HG03521 (cell line): ENCODE measurements around the gene STAC.
"Not testable (repeated sequence)": the region's sequence is repeated elsewhere in the genome, so short reads cannot be mapped to it uniquely, and the experiment has no call there.

Experiments used
- ATAC-seq: cut with Tn5 transposase; IDR thresholded peaks from one replicate; pipeline ENCODE4 v1.9.1; 2021; ENCODE audit warnings: mild to moderate bottlenecking, moderate library complexity; ENCODE audit not compliant: unreplicated experiment

STAC gene

GRCh38 chr3:36409862-36410261, 29.6 kb downstream of the STAC start:
- no peak for ATAC-seq

- no peak for ATAC-seq
Measured at GRCh38 chr3:36411587-36411986, 31.3 kb downstream of the STAC start.

GRCh38 chr3:36416599-36416998, 36.3 kb downstream of the STAC start:
- ATAC-seq: no peak

- ATAC-seq: no peak
Measured at GRCh38 chr3:36417237-36417636, 36.9 kb downstream of the STAC start.

- ATAC-seq: no peak
Measured at GRCh38 chr3:36418296-36418695, 38.0 kb downstream of the STAC start.

- no peak for ATAC-seq
Measured at GRCh38 chr3:36428445-36428844, 48.1 kb downstream of the STAC start.

GRCh38 chr3:36429986-36430485, 49.7 kb downstream of the STAC start:
- ATAC-seq: no peak

GRCh38 chr3:36433511-36433910, 53.2 kb downstream of the STAC start:
- ATAC-seq: no peak

GRCh38 chr3:36434687-36435426, 54.6 kb downstream of the STAC start:
- no peak for ATAC-seq

- no peak for ATAC-seq
Measured at GRCh38 chr3:36443028-36443686, 62.9 kb downstream of the STAC start.

GRCh38 chr3:36444909-36445308, 64.6 kb downstream of the STAC start:
- ATAC-seq: no peak

- ATAC-seq: no peak
Measured at GRCh38 chr3:36446276-36446675, 66.0 kb downstream of the STAC start.

- ATAC-seq: no peak
Measured at GRCh38 chr3:36447061-36447460, 66.8 kb downstream of the STAC start.

- ATAC-seq: no peak
Measured at GRCh38 chr3:36451816-36452215, 71.5 kb downstream of the STAC start.

- not testable (repeated sequence) for ATAC-seq
Measured at GRCh38 chr3:36453213-36453612, 72.9 kb downstream of the STAC start.

GRCh38 chr3:36453896-36454295, 73.6 kb downstream of the STAC start:
- ATAC-seq: not testable (repeated sequence)

- ATAC-seq: no peak
Measured at GRCh38 chr3:36455406-36455805, 75.1 kb downstream of the STAC start.

- no peak for ATAC-seq
Measured at GRCh38 chr3:36456784-36457183, 76.5 kb downstream of the STAC start.

GRCh38 chr3:36457667-36458066, 77.4 kb downstream of the STAC start:
- ATAC-seq: no peak

GRCh38 chr3:36459177-36459576, 78.9 kb downstream of the STAC start:
- ATAC-seq: no peak

- no peak for ATAC-seq
Measured at GRCh38 chr3:36461597-36461996, 81.3 kb downstream of the STAC start.

- not testable (repeated sequence) for ATAC-seq
Measured at GRCh38 chr3:36472045-36472444, 91.7 kb downstream of the STAC start.
